GM23248 (cell line): ENCODE data around the gene IL12RB1.

Experiments used
- EZH2 ChIP-seq: fragments of 200-600 bp; sonication (generic); IDR thresholded peaks from 2 replicates; pipeline ENCODE4 v1.6.1; 2018; ENCODE audit warnings: antibody characterized with exemption, mild to moderate bottlenecking; ENCODE audit not compliant: insufficient read depth, poor library complexity, severe bottlenecking
- EZH2phosphoT487 ChIP-seq: fragments of 200-600 bp; sonication (generic); IDR thresholded peaks from 2 replicates; pipeline ENCODE4 v1.6.1; 2018; ENCODE audit warnings: antibody characterized with exemption, moderate library complexity, mild to moderate bottlenecking, low read depth; ENCODE audit not compliant: insufficient read depth

DNA sequence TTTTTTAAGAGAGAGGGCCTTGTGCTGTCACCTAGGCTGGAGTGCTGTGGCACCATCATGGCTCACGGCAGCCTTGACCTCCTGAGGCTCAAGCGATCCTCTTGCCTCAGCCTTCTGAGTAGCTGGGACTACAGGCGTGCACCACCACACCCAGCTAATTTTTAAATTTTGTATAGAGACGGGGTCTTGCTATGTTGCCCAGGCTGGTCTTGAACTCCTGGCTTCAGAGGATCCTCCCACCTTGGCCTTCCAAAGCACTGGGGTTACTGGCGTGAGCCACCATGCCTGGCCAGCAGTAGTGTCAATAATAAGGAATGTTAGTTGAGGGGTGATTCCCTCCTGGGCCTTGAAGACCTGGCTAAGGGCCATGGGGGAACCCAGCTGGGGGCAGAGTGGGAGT is 34.4 kb upstream of the IL12RB1 start:
- no peak for TF ChIP-seq EZH2
- no peak for TF ChIP-seq EZH2phosphoT487
